ENCODE measurements around the gene PEPD.

Gene PEPD

DNA sequence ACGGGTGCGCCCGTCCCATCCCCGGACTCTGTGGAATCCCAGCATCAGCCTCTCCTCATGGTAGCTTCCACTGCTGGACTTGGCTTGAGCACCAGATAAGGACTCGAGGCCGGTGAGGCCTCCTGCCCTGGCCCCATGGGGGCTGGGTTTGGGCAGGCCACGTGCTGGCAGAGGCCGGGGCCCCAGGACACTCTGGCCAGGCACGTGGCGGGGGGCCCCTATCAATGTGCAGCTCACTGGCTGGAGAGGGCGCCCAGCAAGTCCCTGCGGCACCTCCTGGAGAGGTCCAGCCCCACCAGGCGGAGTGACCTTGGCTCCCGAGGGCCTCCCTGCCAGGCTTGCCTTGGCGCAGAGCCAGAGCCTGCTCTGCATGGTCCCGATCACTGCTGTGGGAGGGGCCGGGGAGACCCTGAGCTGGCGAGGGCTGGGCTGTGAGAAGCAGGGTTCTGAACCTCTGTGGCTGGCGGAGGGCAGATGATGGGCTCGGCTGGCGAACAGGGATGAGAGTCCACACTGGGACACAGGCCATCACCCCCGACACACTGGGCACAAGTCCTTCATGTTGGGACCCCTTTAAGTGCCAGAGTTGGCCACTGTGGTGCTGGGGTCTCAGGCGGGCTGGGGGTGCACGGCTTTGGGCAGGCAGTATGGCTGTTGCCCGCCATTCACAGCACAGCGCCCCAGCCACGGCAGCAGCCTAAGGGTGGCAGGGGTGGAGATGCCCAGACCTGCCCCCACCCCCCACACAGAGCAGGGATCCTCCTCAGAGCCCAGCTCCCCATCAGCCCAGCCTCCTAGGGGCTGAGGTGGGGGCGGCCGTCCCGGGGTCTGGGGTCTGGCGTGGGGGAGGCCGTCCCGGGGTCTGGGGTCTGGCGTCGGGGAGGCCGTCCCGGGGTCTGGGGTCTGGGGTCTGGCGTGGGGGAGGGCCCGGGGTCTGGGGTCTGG lies 129.0 kb downstream of the PEPD start:
- no peak for DNase-seq

DNA sequence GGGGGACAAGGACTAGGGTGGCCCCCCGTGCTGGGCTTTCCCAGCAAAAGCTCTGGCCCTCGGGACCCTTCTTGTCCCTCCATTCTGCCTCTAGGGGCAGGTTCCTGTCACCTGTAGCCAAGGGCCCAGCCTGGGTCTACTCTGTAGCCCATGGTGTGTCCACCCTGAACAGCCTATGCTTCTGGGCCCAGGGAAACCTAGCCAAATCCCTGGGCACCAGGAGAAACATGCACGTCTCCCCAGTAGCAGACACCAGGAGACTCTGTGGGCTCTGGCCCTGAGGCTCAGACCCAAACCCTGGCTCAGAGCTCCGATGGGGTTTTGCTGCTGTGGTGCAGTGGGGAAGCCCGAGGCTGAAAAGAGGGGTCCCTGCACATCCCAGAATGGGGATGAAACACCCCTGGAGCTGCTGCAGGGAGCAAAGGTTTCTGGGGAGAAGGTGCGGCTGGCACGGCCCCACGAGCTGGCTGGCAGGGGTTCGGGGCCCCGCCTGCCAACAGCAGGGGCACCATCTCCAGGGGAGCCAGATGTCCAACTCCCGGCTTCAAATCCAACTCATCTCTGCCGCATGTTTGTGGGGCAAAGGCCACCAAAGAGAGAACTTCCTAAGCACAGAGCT lies 129.9 kb downstream of the PEPD start:
- DNase-seq = no peak

- DNase-seq = no peak
These were observed 130.5 kb downstream of the PEPD start for GRCh38 chr19:33390908-33391630.

DNA sequence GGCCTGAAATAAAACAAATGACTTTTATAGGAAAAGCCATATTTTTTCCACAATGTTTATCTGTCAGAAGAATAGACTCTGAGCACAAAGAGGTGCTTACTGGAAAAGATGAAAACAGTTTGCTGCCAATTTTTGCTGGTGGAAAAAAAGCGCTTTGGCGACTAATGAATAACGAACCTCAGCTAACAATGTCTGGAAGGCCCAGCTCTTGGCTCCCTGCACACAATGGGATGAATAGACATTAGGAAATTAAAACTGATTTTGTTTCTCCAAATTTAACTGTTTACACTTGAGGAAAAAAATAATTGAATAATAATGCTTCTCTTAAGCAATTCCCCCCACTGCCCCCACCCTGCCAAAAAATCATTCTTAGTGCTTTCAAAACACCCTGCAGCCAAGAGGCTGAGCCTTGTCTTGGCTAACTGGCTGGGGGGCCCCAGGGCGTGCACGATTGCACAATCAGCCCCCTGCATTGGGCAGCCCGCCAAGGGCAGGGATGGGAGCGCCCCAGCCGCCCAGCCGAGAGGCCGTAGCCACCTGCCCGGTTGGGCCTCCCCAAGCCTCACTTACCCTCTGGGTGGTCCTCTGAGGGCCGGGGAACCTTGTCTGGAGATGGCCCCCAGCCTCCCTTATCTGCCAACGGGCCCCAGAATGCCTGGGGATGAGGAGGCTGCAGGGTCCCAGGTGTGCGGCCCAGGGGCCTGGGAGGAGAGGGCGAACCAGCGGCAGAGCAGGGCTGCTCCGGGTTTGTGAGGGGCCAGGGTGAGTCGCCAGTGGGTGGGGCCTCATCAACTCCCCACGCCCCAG lies 131.3 kb downstream of the PEPD start:
- no peak for DNase-seq

GRCh38 chr19:33389421-33390100 lies 132.0 kb downstream of the PEPD start:
- no peak for DNase-seq

DNA sequence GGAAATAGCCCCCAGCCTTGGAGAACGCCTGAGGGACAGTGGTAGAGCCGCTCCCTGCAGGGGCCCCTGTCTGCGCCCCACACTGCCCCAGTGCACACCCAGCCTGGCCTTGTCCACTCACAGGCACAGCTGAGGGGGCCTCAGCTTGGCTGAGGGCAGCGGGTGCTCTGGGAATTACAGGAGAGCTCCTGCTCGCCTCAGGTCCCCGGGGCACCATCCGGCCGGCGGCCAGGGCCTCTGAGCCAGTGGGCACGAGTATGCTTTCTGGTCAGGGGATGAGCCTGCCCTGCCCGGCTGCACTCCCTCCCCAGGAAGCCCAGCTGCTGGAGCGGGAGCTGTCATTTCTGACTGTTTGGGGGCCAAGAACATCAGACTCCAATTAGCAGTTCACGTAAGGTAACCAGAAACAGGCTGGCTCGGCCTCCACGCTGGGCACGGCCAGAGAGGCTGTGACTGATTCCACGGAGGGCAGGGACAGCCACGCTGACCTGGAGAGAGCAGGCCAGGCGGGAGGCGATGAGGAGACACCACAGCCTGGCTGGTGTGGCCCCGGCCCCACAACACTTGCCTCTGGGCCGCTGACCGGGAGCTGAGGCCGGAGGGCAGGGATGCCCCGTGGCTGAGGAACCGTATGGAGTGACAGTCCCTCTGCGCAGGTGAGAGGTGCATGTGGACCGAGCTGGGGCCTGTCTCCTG lies 132.7 kb downstream of the PEPD start:
- no peak for DNase-seq

DNA sequence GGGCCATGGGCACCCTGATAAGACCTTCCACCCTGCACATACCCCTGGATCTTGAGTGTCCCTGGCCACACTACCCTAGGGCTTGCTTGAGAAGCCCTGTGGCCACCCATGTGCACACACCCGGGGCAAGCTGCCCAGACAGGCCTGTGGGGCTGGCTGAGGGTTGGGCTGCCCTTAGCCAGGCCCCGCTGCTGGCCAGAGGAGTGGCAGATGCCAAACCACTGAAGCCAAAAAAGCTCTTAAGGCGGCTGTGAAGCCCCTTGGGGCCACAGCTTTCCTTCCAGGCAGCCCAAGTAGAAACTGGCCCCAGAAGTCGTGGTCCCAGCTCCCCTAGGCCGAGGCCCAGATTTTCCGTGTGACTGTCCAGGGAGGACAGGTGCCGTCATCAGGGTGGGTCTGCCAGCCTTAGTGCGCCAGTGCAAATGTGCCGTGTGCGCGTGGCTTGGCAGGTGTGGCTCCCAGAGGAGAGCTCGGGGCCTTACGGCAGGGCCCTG lies 133.3 kb downstream of the PEPD start:
- no peak for DNase-seq

DNA sequence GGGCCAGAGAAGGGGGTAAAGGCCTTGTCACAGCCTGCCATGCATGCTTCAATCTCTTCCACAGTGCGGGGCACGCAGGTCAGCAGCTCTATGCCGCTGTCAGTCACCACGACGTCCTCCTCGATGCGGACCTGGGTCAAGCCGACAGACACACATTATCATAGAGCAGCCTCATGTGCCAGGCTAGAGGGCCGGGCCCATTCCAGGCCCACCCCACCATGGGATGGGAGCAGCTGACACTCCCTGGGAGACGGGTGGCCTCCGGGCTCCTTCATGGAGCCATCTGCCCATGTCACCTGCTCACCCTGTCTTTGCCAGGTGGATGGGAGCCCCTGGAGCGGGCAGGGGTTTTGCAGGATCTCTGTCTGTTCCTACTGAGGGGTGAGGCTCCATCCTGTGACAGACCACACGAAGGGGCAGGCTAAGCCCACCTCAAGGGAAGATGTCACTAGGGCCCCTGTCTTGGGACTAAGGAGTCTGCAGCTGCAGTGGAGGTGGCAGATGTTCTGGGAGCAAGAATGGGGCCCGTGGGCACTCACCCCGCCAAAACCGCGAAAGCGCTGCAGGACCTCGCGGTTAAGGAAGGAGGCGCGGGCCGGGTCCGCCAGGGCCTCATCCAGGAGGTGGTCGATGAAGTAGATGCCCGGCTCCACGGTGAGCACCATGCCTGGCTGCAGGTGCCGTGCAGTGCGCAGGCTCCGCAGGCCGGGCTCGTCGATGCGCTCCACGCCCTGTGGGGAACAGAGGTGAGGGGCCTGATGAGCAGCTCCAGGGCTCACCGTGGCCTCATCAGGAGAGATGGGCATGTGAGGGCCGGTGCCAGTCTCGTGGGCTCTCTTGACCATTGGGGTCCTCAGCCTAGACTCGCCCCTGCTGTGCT lies 134.0 kb downstream of the PEPD start:
- no peak for DNase-seq

GRCh38 chr19:33386361-33386858 lies 135.2 kb downstream of the PEPD start:
- DNase-seq = no peak

GRCh38 chr19:33385956-33386355 lies 135.6 kb downstream of the PEPD start:
- DNase-seq = no peak

DNA sequence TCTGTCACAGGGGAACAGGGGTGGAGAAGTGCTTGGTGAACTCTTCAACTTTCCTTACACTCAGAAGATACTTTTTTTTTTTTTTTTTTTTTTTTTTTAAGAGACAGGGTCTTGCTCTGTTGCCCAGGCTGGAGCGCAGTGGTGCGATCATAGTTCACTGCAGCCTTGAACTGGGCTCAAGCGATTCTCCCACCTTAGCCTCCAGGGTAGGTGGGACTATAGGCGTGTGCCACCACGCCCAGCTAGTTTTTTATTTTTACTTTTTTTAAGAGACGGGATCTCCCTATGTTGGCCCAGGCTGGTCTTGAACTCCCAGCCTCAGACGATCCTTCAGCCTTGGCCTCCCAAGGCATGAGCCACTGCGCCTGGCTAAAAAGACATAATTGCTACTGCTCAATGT lies 136.6 kb downstream of the PEPD start:
- DNase-seq = no peak

DNA sequence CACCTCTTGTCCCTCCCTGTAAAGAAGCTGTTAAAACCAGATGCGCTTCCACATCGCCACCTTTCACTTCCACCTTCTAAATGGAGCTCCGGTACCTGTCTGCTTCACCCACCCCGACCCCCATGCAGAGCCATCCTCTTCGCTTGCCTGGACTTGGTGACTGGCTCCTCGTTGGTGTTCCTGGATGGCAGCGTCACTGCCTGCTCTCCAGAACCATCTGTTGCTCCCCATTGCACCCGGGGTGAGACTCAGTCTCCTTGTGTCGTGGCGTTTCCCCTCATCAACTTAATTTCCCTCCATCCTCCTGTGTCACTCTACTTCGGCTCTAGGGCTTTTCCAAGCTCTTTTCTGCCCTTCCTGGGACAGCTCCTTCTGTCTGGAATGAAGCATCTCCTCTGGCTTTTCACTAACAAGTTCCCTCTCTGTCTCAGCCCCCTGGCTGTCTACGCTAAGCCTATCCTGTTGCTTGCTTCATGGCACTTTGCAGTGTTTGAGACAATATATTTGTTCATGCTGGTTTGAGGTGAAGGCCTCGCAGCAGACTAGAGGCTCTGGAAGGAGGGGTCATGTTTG lies 137.8 kb downstream of the PEPD start:
- no peak for DNase-seq

GRCh38 chr19:33382982-33383381 lies 138.6 kb downstream of the PEPD start:
- no peak for DNase-seq

GRCh38 chr19:33382006-33382405 lies 139.6 kb downstream of the PEPD start:
- DNase-seq = no peak

GRCh38 chr19:33381101-33381500 lies 140.5 kb downstream of the PEPD start:
- no peak for DNase-seq

- no peak for DNase-seq
These were observed 142.3 kb downstream of the PEPD start for GRCh38 chr19:33379151-33379829.

DNA sequence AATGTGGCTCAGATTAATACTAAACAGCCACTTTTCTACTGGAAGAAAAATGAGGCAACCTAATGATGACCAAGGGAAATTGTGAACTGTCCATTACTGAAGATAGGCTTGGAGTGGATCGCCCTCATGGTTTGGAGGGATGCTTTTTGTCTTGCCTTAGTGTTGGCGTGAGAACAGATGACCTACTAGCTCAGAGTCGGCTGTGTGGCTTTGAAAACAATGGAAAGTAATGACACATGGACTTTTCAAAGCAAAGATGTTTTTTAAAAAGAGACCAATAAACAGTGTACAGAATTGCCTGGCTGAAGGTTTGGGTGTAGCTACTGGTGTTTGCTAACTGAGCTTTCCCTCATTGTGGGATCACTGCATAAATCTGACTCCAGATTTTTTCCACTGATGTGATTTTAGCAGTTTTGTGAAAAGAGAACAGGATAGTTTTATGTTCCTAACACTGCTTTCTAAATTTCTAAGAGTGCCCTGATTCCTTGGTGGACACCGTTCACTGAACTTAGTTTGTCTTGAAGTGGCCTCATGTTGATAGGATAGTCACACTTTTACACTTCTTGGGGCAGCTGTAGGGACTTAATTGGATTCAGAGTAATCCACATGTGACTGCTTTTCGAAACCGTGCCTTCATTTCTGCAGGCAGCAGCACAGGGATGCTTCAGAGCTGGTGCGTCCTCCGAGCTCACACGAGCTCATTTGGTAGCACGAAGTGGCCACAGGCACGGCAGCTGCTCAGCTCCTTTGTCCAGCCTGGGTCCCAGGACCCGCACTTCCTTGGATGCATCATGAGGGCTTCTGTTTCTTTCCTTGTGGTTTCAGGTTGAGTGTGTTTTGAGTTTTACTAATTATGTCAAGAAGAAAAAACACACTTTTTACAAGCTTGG lies 143.8 kb downstream of the PEPD start:
- no peak for DNase-seq

GRCh38 chr19:33376941-33377557 lies 144.5 kb downstream of the PEPD start:
- no peak for DNase-seq
